Kidney epithelial cell (primary cell): Measurements from ENCODE around the gene PDE4C. TPM values are rescaled to one million over a fixed set of nuclear protein-coding genes. Genes with fewer than 3 reads are reported as not detected.

Source experiments
- DNase-seq: peaks from one replicate; pipeline ENCODE4 v3.0.0-alpha.2; 2010; ENCODE audit warnings: low read depth
- H3K27me3 ChIP-seq: 2 replicates; pipeline ENCODE4 v1.6.0; 2011; ENCODE audit warnings: low read length; ENCODE audit not compliant: control insufficient read depth, insufficient read depth
- H3K36me3 ChIP-seq: 2 replicates; pipeline ENCODE4 v1.5.1; 2011; ENCODE audit warnings: low read length; ENCODE audit not compliant: control insufficient read depth, insufficient read depth
- H3K4me3 ChIP-seq: 2 replicates; pipeline ENCODE4 v1.5.1; 2011; ENCODE audit warnings: low read depth, mild to moderate bottlenecking, control low read depth, low read length
- total RNA-seq: library from RNA; depleted of rRNA; stranded (reverse); fragments of >200 nt; gene quantifications from 2 replicates; pipeline ENCODE4 v1.2.3, GENCODE V29; 2015
- TF ChIP-seq, protein P1 (sequence below): IDR thresholded peaks from 2 replicates; pipeline ENCODE4 v1.5.1; 2011; ENCODE audit warnings: mild to moderate bottlenecking, moderate library complexity, low read length, control low read depth, inconsistent platforms; ENCODE audit not compliant: insufficient read depth, poor library complexity, severe bottlenecking

PDE4C gene
- total RNA-seq, result 0.34 and 0.42 TPM in 2 replicates

DNA sequence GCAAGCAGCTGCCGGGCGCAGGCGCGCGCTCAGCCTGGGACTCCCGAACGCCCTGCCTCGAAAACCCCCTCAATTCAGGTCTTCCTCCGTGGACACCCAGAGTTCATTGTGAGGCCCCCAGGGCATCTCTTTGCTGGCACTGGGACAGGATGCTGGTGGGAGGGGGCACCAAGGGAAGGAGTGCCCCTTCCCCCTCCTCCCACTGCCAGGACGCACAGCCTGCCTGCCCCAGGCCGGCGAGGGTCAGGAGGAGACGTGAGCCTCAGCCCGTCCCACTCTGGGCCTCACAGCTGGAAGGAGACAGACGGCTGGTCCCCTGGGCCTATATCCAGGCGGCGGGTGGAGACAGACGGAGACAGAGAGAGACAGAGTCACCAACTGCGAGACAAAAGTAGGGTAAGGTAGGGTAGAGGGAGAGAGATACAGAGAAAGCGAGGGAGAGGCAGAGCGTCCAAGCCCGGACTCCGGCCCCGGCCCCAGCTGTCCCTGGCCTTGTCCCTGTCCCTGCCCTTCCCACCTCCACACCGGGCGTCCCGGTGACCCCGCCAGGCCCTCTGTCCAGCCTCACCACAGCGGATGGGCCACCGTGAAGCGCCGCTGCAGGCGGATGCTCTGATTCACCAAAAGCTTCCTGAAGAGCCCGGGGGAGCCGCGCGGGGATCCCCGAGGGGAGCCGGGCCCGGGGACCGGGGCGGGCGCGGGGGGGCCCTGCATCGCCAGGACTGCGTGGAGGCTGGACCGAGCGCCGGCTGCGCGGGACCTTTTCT, at the start of gene PDE4C:
PDE4C (minus strand) TSS at position 737 of the 767 bp plus-strand sequence; CDS start at position 714, 23 bp downstream.
- TF ChIP-seq, protein P1, sequence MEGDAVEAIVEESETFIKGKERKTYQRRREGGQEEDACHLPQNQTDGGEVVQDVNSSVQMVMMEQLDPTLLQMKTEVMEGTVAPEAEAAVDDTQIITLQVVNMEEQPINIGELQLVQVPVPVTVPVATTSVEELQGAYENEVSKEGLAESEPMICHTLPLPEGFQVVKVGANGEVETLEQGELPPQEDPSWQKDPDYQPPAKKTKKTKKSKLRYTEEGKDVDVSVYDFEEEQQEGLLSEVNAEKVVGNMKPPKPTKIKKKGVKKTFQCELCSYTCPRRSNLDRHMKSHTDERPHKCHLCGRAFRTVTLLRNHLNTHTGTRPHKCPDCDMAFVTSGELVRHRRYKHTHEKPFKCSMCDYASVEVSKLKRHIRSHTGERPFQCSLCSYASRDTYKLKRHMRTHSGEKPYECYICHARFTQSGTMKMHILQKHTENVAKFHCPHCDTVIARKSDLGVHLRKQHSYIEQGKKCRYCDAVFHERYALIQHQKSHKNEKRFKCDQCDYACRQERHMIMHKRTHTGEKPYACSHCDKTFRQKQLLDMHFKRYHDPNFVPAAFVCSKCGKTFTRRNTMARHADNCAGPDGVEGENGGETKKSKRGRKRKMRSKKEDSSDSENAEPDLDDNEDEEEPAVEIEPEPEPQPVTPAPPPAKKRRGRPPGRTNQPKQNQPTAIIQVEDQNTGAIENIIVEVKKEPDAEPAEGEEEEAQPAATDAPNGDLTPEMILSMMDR, result no peak
- no peak within 1 kb of the TSS for H3K4me3 ChIP-seq
- H3K36me3 ChIP-seq, result no peaks in the 10 kb centered on the region
- H3K27me3 ChIP-seq, result peaks cover 52% of the 10 kb centered on the region
- DNase-seq, result no peak

DNA sequence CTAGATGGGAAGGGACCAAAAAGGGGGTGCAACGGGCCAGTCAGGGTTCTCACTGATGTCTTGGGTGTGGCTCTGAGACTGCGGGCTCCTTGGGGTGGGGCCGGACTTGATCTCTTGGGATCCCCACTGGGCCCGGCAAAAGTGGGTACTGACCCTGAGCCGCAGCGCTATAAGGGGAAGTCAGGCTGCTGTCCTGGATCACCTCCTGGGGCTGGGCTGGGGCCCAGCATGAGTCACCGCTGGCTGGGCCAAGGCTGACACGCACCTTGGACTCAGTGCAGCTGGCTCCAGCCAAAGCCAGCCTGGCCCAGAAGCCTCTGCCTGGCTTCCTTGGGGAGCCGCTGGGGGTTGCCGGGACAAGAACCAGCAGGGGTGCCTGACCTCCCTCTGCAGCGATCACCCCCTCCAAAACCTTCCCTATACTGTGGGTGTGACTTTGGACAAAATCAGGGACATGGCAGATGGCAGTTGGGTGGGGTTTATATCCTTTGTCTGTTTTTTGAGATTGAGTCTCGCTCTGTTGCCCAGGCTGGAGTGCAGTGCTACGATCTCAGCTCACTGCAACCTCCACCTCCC, 48.6 kb upstream of the PDE4C start:
- TF ChIP-seq, protein P1, result no peak
- Histone ChIP-seq H3K27me3 (no peaks in the 10 kb centered on the region), H3K4me3 (no peak overlapping the region), H3K36me3 (peaks cover 2% of the 10 kb centered on the region)
- no peak for DNase-seq

DNA sequence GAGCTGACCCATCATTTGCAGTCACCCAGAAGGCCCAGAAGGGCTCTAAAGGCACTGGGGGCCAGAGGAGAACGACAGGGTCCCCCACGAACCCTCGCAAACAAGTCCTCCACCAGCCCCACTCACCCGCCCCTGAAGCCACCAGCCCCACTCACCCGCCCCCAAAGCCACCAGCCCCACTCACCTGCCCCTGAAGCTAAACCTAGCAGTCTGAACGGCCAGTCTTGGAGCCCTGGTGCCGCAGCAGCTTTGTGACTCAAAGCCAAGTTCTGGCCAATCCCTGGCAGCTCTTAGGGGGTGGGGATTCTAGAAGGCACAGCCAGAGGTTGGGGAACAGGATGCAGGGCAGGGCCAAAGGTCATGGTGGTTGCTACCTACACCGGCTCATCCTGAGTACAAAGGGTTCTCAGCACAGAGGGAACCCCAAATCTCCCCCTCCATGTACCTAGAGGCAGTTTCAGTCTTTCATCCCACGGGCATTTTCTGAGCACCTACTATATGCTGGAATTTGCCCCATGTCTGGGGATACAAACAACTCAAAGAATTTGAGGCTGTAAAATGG, 48.1 kb upstream of the PDE4C start, which contains the start of gene IQCN:
IQCN (minus strand) TSS at position 234 of the 562 bp plus-strand sequence. CDS start 4,974 bp downstream, outside the sequence.
- H3K36me3 ChIP-seq, result peaks cover 2% of the 10 kb centered on the region
- H3K27me3 ChIP-seq, result no peaks in the 10 kb centered on the region
- no peak for DNase-seq
- TF ChIP-seq, protein P1, result no peak
- H3K4me3 ChIP-seq, result no peak within 1 kb of the TSS

DNA sequence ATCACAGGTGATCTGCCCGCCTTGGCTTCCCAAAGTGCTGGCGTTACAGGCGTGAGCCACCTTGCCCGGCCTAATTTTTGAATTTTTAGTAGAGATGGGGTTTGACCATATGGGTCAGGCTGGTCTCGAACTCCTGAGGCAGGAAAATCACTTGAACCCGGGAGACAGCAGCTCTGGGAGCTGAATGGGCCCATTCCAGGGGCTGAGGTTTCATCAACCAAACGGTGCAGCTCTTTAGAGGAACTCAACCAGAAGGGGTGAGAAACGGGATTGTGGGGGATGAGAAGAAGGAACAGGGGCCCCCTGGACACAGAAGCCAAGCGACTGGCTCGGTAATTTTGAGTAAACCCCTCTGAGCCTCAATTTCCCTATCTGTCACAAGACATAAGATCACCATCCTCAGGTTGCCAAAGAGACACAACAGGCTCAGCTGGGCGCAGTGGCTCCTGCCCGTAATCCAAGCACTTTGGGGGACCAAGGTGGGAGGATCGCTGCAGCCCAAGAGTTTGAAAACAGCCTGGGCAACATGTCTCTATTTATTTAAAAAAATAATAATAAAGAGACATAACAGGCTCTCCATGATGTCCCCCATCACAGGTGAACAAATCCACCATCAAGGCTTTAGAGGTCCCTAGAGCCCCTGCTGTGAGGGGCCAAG, 47.5 kb upstream of the PDE4C start:
- no peak for DNase-seq
- peaks cover 2% of the 10 kb centered on the region for H3K36me3 ChIP-seq
- TF ChIP-seq, protein P1, result no peak
- no peak overlapping the region for H3K4me3 ChIP-seq
- H3K27me3 ChIP-seq, result no peaks in the 10 kb centered on the region

DNA sequence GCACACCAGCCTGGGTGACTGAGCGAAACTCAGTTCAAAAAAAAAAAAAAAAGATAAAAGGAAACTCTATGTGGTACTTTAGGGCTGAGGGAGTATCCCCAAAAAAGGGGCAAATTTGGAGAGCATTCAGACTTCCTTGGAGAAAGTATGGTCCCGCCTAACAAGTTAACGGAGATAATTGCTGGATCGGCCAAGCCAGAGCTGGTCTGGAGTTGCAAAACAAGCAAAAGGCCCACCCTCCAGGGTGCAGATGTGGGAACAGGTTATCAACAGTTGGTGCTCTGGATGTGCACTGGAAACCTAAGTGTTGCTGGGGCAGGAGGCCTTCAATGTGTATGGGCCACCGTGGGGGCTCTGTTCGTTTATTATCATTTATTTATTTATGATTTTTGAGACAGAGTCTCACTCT, 45.2 kb upstream of the PDE4C start:
- H3K27me3 ChIP-seq, result no peaks in the 10 kb centered on the region
- no peaks in the 10 kb centered on the region for H3K36me3 ChIP-seq
- TF ChIP-seq, protein P1, result no peak
- no peak overlapping the region for H3K4me3 ChIP-seq
- no peak for DNase-seq
